ENCODE results near the gene RAD51B. TPM values are rescaled to one million over a fixed set of nuclear protein-coding genes. Genes with fewer than 3 reads are reported as not detected.
A peak's percentile ranks its signal among the peaks of the same experiment; 100 is the strongest.

Gene RAD51B
- total RNA-seq, 6 donors from 2014 or later = 10.6 to 63.9 (median 18.4) TPM

- WGBS, 2 donors = 65 to 69% methylated on average over 4 of the region's 4 CpGs
- ATAC-seq (ENCODE audit: low FRiP score in 2 of 2) (no peak), DNase-seq (no peak)
- Histone ChIP-seq H3K9me3 (no peaks in the 10 kb centered on the region), H3K36me3 (no peaks in the 10 kb centered on the region), H3K27ac (peak overlapping the region; percentile 50 to 81 (median 74)), H3K4me3 (no peak overlapping the region), H3K4me1 (peaks cover 56 to 82% (median 68%) of the 10 kb centered on the region in 4 donors), H3K27me3 (no peaks in the 10 kb centered on the region)
- TF ChIP-seq POLR2AphosphoS5 (IDR thresholded peaks at IDR 0.05) = peak in 1 of 2 donors; percentile 41
- TF ChIP-seq EP300 (IDR thresholded peaks at IDR 0.05) = peak in 2 of 4 donors; percentile 83 to 88
- TF ChIP-seq, protein P1, sequence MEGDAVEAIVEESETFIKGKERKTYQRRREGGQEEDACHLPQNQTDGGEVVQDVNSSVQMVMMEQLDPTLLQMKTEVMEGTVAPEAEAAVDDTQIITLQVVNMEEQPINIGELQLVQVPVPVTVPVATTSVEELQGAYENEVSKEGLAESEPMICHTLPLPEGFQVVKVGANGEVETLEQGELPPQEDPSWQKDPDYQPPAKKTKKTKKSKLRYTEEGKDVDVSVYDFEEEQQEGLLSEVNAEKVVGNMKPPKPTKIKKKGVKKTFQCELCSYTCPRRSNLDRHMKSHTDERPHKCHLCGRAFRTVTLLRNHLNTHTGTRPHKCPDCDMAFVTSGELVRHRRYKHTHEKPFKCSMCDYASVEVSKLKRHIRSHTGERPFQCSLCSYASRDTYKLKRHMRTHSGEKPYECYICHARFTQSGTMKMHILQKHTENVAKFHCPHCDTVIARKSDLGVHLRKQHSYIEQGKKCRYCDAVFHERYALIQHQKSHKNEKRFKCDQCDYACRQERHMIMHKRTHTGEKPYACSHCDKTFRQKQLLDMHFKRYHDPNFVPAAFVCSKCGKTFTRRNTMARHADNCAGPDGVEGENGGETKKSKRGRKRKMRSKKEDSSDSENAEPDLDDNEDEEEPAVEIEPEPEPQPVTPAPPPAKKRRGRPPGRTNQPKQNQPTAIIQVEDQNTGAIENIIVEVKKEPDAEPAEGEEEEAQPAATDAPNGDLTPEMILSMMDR (IDR thresholded peaks at IDR 0.05) = no peak
Measured at GRCh38 chr14:68550338-68550715, 730.7 kb downstream of the RAD51B start.

GRCh38 chr14:68551045-68551683 is 731.6 kb downstream of the RAD51B start:
- no peak overlapping the region for H3K4me3 ChIP-seq
- no peak for TF ChIP-seq EP300 (IDR thresholded peaks at IDR 0.05)
- TF ChIP-seq POLR2AphosphoS5 (IDR thresholded peaks at IDR 0.05) = peak in 1 of 2 donors; percentile 8
- peaks cover 56 to 82% (median 69%) of the 10 kb centered on the region in 4 donors for H3K4me1 ChIP-seq
- no peaks in the 10 kb centered on the region for H3K36me3 ChIP-seq
- H3K27ac ChIP-seq = peak overlapping the region; percentile 50 to 81 (median 74)
- WGBS, 2 donors = 71 to 76% methylated on average over 7 of the region's 7 CpGs
- no peaks in the 10 kb centered on the region for H3K27me3 ChIP-seq
- H3K9me3 ChIP-seq = no peaks in the 10 kb centered on the region
- ATAC-seq (ENCODE audit: low FRiP score in 2 of 2) (no peak), DNase-seq (peak in 1 of 2 donors; percentile 23)

- Histone ChIP-seq H3K27ac (peak overlapping the region in 3 of 4 donors; percentile 50 to 81 (median 69)), H3K9me3 (no peaks in the 10 kb centered on the region), H3K4me1 (peaks cover 54 to 75% (median 67%) of the 10 kb centered on the region in 4 donors), H3K27me3 (no peaks in the 10 kb centered on the region), H3K36me3 (no peaks in the 10 kb centered on the region), H3K4me3 (no peak overlapping the region)
- ATAC-seq (ENCODE audit: low FRiP score in 2 of 2) = no peak
- 98 to 100% methylated on average over 7 of the region's 7 CpGs for WGBS, 2 donors
- DNase-seq = peak in 1 of 2 donors; percentile 17
- TF ChIP-seq, protein P1 (IDR thresholded peaks at IDR 0.05) = no peak
- TF ChIP-seq EP300 (IDR thresholded peaks at IDR 0.05) = no peak
- TF ChIP-seq POLR2A (IDR thresholded peaks at IDR 0.05) = no peak
- no peak for TF ChIP-seq POLR2AphosphoS5 (IDR thresholded peaks at IDR 0.05)
Measured at GRCh38 chr14:68552075-68552474, 732.5 kb downstream of the RAD51B start.

GRCh38 chr14:68552602-68553001 is 733.0 kb downstream of the RAD51B start:
- WGBS, 2 donors = 35% methylated on average over 2 of the region's 2 CpGs
- TF ChIP-seq EP300 (IDR thresholded peaks at IDR 0.05) (no peak), POLR2AphosphoS5 (IDR thresholded peaks at IDR 0.05) (no peak), POLR2A (IDR thresholded peaks at IDR 0.05) (no peak)
- TF ChIP-seq, protein P1 (IDR thresholded peaks at IDR 0.05) = no peak
- peaks cover 49 to 69% (median 62%) of the 10 kb centered on the region in 4 donors for H3K4me1 ChIP-seq
- H3K27ac ChIP-seq = peak overlapping the region in 3 of 4 donors; percentile 39 to 81 (median 69)
- no peak for ATAC-seq (ENCODE audit: low FRiP score in 2 of 2)
- no peak overlapping the region for H3K4me3 ChIP-seq
- H3K27me3 ChIP-seq = no peaks in the 10 kb centered on the region
- no peaks in the 10 kb centered on the region for H3K9me3 ChIP-seq
- peak in 1 of 2 donors; percentile 51 for DNase-seq
- no peaks in the 10 kb centered on the region for H3K36me3 ChIP-seq

DNA sequence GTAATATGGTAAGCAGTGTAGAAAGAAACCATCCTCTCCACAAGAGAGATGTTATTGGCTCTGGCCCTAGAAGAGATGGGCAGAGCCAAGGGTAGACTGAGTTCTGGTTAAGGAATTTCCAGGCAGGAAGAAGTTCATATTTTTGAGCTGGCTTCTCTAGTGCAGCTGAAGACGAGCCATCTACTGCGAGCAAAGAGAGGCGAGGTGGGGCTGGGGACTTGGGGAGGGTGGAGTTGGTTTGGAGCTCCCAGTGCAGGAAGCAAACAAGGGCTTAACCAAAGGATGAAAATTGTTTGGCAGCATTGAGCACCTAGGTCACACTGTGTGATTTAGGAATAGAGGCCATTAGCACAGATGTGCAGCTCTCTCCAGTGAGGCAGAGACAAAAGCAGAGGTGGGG is 733.7 kb downstream of the RAD51B start:
- DNase-seq (no peak), ATAC-seq (ENCODE audit: low FRiP score in 2 of 2) (peak in 1 of 2 donors; percentile 47)
- Histone ChIP-seq H3K4me3 (no peak overlapping the region), H3K36me3 (no peaks in the 10 kb centered on the region), H3K4me1 (peaks cover 43 to 62% (median 55%) of the 10 kb centered on the region in 4 donors), H3K27ac (peak overlapping the region in 3 of 4 donors; percentile 39 to 81 (median 69)), H3K27me3 (no peaks in the 10 kb centered on the region), H3K9me3 (no peaks in the 10 kb centered on the region)
- TF ChIP-seq EP300 (IDR thresholded peaks at IDR 0.05) (no peak), POLR2A (IDR thresholded peaks at IDR 0.05) (no peak), POLR2AphosphoS5 (IDR thresholded peaks at IDR 0.05) (no peak)
- TF ChIP-seq, protein P1 (IDR thresholded peaks at IDR 0.05) = no peak
- WGBS, 2 donors = 51 to 58% methylated on average over 3 of the region's 3 CpGs

All from upper lobe of left lung (tissue), 6 donors.